Measurements from ENCODE around the gene TEFM. TPM values are rescaled to one million over a fixed set of nuclear protein-coding genes. Genes with fewer than 3 reads are reported as not detected.

The TEFM gene
- total RNA-seq, 1 donor from 2014 or later: 17.4 TPM

GRCh38 chr17:30869005-30869404, 37.0 kb downstream of the TEFM start:
- DNase-seq (ENCODE audit: low spot score): no peak
- Histone ChIP-seq H2AFZ (replicated peaks) (no peak overlapping the region), H3K9me3 (ENCODE audit: low read depth) (no peaks in the 10 kb centered on the region), H3K4me2 (no peak overlapping the region), H4K20me1 (ENCODE audit: low read depth) (no peaks in the 10 kb centered on the region), H3F3A (ENCODE audit: low read depth) (no peaks in the 10 kb centered on the region), H3K27me3 (no peaks in the 10 kb centered on the region), H3K9ac (no peak overlapping the region), H3K4me1 (no peaks in the 10 kb centered on the region), H3K27ac (no peak overlapping the region), H3K36me3 (peaks cover 29% of the 10 kb centered on the region), H3K79me2 (ENCODE audit: low read depth) (no peaks in the 10 kb centered on the region), H3K4me3 (no peak overlapping the region)
- H3K27me3 Mint-ChIP-seq (ENCODE audit: insufficient read depth, low read depth): no peaks in the 10 kb centered on the region
- H3K9me3 Mint-ChIP-seq: no peaks in the 10 kb centered on the region
- H3K36me3 Mint-ChIP-seq: peaks cover 26% of the 10 kb centered on the region
- H3K4me3 Mint-ChIP-seq: no peak overlapping the region
- H3K27ac Mint-ChIP-seq: no peak overlapping the region
- no peaks in the 10 kb centered on the region for H3K4me1 Mint-ChIP-seq
- no peak for TF ChIP-seq EZH2phosphoT487 (IDR thresholded peaks at IDR 0.05)
- TF ChIP-seq EZH2 (IDR thresholded peaks at IDR 0.05): no peak
- no peak for TF ChIP-seq CTCF (IDR thresholded peaks at IDR 0.05)

GRCh38 chr17:30864636-30865035, 41.4 kb downstream of the TEFM start:
- no peak overlapping the region for H3K27ac Mint-ChIP-seq
- Histone ChIP-seq H3K79me2 (ENCODE audit: low read depth) (no peaks in the 10 kb centered on the region), H3K27me3 (no peaks in the 10 kb centered on the region), H3K4me3 (no peak overlapping the region), H3K4me1 (no peaks in the 10 kb centered on the region), H3K4me2 (no peak overlapping the region), H2AFZ (replicated peaks) (no peak overlapping the region), H3K36me3 (peaks cover 29% of the 10 kb centered on the region), H3K9me3 (ENCODE audit: low read depth) (no peaks in the 10 kb centered on the region), H4K20me1 (ENCODE audit: low read depth) (no peaks in the 10 kb centered on the region), H3K27ac (no peak overlapping the region), H3F3A (ENCODE audit: low read depth) (no peaks in the 10 kb centered on the region), H3K9ac (no peak overlapping the region)
- no peaks in the 10 kb centered on the region for H3K9me3 Mint-ChIP-seq
- H3K36me3 Mint-ChIP-seq: peaks cover 24% of the 10 kb centered on the region
- no peak for DNase-seq (ENCODE audit: low spot score)
- H3K4me3 Mint-ChIP-seq: no peak overlapping the region
- H3K4me1 Mint-ChIP-seq: no peaks in the 10 kb centered on the region
- H3K27me3 Mint-ChIP-seq (ENCODE audit: insufficient read depth, low read depth): no peaks in the 10 kb centered on the region
- TF ChIP-seq CTCF (IDR thresholded peaks at IDR 0.05) (no peak), EZH2 (IDR thresholded peaks at IDR 0.05) (no peak), EZH2phosphoT487 (IDR thresholded peaks at IDR 0.05) (no peak)

- no peak overlapping the region for H3K27ac Mint-ChIP-seq
- no peaks in the 10 kb centered on the region for H3K27me3 Mint-ChIP-seq (ENCODE audit: insufficient read depth, low read depth)
- Histone ChIP-seq H3K27me3 (no peaks in the 10 kb centered on the region), H3K4me2 (no peak overlapping the region), H4K20me1 (ENCODE audit: low read depth) (no peaks in the 10 kb centered on the region), H3K36me3 (peaks cover 20% of the 10 kb centered on the region), H3K9ac (no peak overlapping the region), H3K9me3 (ENCODE audit: low read depth) (no peaks in the 10 kb centered on the region), H3K79me2 (ENCODE audit: low read depth) (no peaks in the 10 kb centered on the region), H3K4me1 (no peaks in the 10 kb centered on the region), H3F3A (ENCODE audit: low read depth) (peaks cover 3% of the 10 kb centered on the region), H3K27ac (no peak overlapping the region), H2AFZ (replicated peaks) (no peak overlapping the region), H3K4me3 (no peak overlapping the region)
- TF ChIP-seq EZH2phosphoT487 (IDR thresholded peaks at IDR 0.05): no peak
- TF ChIP-seq CTCF (IDR thresholded peaks at IDR 0.05): no peak
- no peak for TF ChIP-seq EZH2 (IDR thresholded peaks at IDR 0.05)
- no peaks in the 10 kb centered on the region for H3K4me1 Mint-ChIP-seq
- H3K36me3 Mint-ChIP-seq: peaks cover 14% of the 10 kb centered on the region
- H3K9me3 Mint-ChIP-seq: no peaks in the 10 kb centered on the region
- no peak overlapping the region for H3K4me3 Mint-ChIP-seq
- no peak for DNase-seq (ENCODE audit: low spot score)
These were observed 47.3 kb downstream of the TEFM start for GRCh38 chr17:30858556-30859250.
